SH-SY5Y (cell line): ENCODE data around the gene PTPRD.

Source experiments
- GATA2 ChIP-seq: IDR thresholded peaks from 2 replicates; pipeline ENCODE4 v1.6.1; 2011; ENCODE audit warnings: mild to moderate bottlenecking, low read depth, low read length
- GATA3 ChIP-seq: IDR thresholded peaks from 2 replicates; pipeline ENCODE4 v1.6.1; 2011; ENCODE audit warnings: low read depth, mild to moderate bottlenecking, low read length, moderate library complexity

- TF ChIP-seq GATA2 (no peak), GATA3 (no peak)
Measured at GRCh38 chr9:10594482-10594881, 18.3 kb downstream of the PTPRD start.
